HepG2 (cell line): Measurements from ENCODE around the gene ABCG5. TPM values are rescaled to one million over a fixed set of nuclear protein-coding genes. Genes with fewer than 3 reads are reported as not detected.
A peak's percentile ranks its signal among the peaks of the same experiment; 100 is the strongest.

Experiments used
- AGO2 ChIP-seq: fragments of 200-400 bp; formaldehyde crosslinking; optimal IDR thresholded peaks from 2 replicates; pipeline ENCODE3; 2017; ENCODE audit warnings: mild to moderate bottlenecking, low read depth, low read length, moderate library complexity
- AKAP8 ChIP-seq: sonication (generic); formaldehyde crosslinking; IDR thresholded peaks from 2 replicates; pipeline ENCODE4 v1.5.1; 2020; ENCODE audit warnings: mild to moderate bottlenecking, missing genetic modification reagents
- ARID2 ChIP-seq: sonication (generic); formaldehyde crosslinking; IDR thresholded peaks from 2 replicates; pipeline ENCODE4 v1.8.1; 2022; ENCODE audit warnings: mild to moderate bottlenecking, missing genetic modification reagents, borderline replicate concordance
- CAMTA2 ChIP-seq: sonication (generic); formaldehyde crosslinking; IDR thresholded peaks from 2 replicates; pipeline ENCODE4 v1.4.0; 2020; ENCODE audit warnings: mild to moderate bottlenecking, missing genetic modification reagents, borderline replicate concordance
- NFKBIZ ChIP-seq: IDR thresholded peaks from 2 replicates; pipeline ENCODE4 v1.6.1; 2018; ENCODE audit warnings: missing genetic modification reagents, missing compliant biosample characterization
- NR3C1 ChIP-seq: sonication (generic); formaldehyde crosslinking; IDR thresholded peaks from 2 replicates; pipeline ENCODE4 v1.4.0; 2020; ENCODE audit warnings: missing genetic modification reagents
- RFX1 ChIP-seq: fragments of 450-650 bp; IDR thresholded peaks from 2 replicates; pipeline ENCODE4 v1.6.1; 2017
- SALL1 ChIP-seq: sonication (generic); formaldehyde crosslinking; IDR thresholded peaks from 2 replicates; pipeline ENCODE4 v1.8.0; 2022; ENCODE audit warnings: mild to moderate bottlenecking, missing genetic modification reagents
- SOX6 ChIP-seq, 2 experiments: fragments of 450-650 bp in 1 of 2; sonication (generic) in 1 of 2; formaldehyde crosslinking in 1 of 2; IDR thresholded peaks; 2 replicates each; pipeline versions ENCODE4 v1.4.0 to v1.6.1; 2017 to 2020; ENCODE audit warnings: antibody characterized with exemption in 1 of 2, mild to moderate bottlenecking in 1 of 2, missing genetic modification reagents in 1 of 2
- ZFAT ChIP-seq: sonication (generic); formaldehyde crosslinking; conservative IDR thresholded peaks from 2 replicates; pipeline ENCODE4 v1.8.1; 2023; ENCODE audit warnings: missing genetic modification reagents, inconsistent platforms
- ZNF556 ChIP-seq: sonication (generic); formaldehyde crosslinking; IDR thresholded peaks from 2 replicates; pipeline ENCODE4 v1.4.0; 2020; ENCODE audit warnings: mild to moderate bottlenecking, missing genetic modification reagents, borderline replicate concordance
- ZNF572 ChIP-seq: sonication (generic); formaldehyde crosslinking; IDR thresholded peaks from 2 replicates; pipeline ENCODE4 v1.5.1; 2020; ENCODE audit warnings: mild to moderate bottlenecking, missing genetic modification reagents
- ZNF775 ChIP-seq: sonication (generic); formaldehyde crosslinking; IDR thresholded peaks from 2 replicates; pipeline ENCODE4 v1.4.0; 2020; ENCODE audit warnings: missing genetic modification reagents, mild to moderate bottlenecking, moderate library complexity, borderline replicate concordance
- polyA plus RNA-seq, 8 experiments: library from polyadenylated mRNA; depleted of rRNA in 3 of 8; stranded (reverse) in 7 of 8; unstranded in 1 of 8; fragments of >200 nt; fragmentation: Illumina TruSeq in 4 of 8; extraction: Trizol in 4 of 8; gene quantifications; 2 replicates each; pipeline versions ENCODE4 v1.2.1 to v1.2.3, GENCODE V29; 2011 to 2016; ENCODE audit warnings: low read depth in 4 of 8, missing spikeins in 1 of 8, mixed read lengths in 1 of 8; ENCODE audit not compliant: insufficient read depth in 1 of 8
- total RNA-seq, 5 experiments: library from RNA; depleted of rRNA; stranded (reverse); fragments of >200 nt; fragmentation: Illumina TruSeq; extraction: Trizol; gene quantifications; 2 replicates each; pipeline ENCODE4 v1.2.3, GENCODE V29; 2016; ENCODE audit warnings: low read depth in 1 of 5
- TF ChIP-seq, protein P1 (sequence below): sonication (generic); formaldehyde crosslinking; conservative IDR thresholded peaks from 2 replicates; pipeline ENCODE4 v1.8.0; 2022; ENCODE audit warnings: mild to moderate bottlenecking, moderate library complexity, missing genetic modification reagents
- TF ChIP-seq, protein P2 (sequence below): sonication (generic); formaldehyde crosslinking; IDR thresholded peaks from 2 replicates; pipeline ENCODE4 v1.4.0; 2020; ENCODE audit warnings: mild to moderate bottlenecking, missing genetic modification reagents
- TF ChIP-seq, protein P3 (sequence below): sonication (generic); formaldehyde crosslinking; IDR thresholded peaks from 2 replicates; pipeline ENCODE4 v1.4.0; 2020; ENCODE audit warnings: missing genetic modification reagents

ABCG5 gene
- total and polyA plus RNA-seq, 2 of the 13 experiments (the other 11 are each of a cell fraction or from before 2014, with no cell fraction given): 15.1 to 39.0 TPM

DNA sequence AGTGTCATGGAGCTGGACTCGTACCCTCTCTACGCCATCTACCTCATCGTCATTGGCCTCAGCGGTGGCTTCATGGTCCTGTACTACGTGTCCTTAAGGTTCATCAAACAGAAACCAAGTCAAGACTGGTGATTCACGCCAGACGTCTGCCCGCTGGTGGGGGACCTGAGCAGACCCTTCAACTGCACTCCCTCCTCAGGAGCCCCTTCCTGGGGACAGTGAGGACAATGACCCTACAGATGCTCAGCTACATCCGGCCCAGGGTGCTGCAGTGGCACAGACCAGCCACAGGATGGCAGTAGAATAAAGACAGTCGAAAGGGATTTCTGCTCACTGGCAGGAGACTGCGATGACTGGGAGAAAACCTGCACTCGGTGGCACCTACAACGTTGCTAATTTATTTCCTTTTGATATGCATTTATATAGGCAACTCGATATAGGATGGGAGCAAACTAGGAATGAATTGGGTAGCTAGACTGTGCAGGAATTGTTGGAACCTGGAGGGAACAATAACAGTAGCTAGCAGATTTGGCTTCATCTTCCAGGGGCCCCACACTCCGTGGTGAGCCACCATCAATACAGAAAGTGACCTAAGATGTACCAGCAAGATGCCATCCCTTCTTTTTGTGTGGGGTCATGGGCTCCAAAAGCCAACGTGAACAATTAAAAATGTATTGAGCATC, 39.3 kb upstream of the ABCG5 start (continued):
- TF ChIP-seq, protein P1, sequence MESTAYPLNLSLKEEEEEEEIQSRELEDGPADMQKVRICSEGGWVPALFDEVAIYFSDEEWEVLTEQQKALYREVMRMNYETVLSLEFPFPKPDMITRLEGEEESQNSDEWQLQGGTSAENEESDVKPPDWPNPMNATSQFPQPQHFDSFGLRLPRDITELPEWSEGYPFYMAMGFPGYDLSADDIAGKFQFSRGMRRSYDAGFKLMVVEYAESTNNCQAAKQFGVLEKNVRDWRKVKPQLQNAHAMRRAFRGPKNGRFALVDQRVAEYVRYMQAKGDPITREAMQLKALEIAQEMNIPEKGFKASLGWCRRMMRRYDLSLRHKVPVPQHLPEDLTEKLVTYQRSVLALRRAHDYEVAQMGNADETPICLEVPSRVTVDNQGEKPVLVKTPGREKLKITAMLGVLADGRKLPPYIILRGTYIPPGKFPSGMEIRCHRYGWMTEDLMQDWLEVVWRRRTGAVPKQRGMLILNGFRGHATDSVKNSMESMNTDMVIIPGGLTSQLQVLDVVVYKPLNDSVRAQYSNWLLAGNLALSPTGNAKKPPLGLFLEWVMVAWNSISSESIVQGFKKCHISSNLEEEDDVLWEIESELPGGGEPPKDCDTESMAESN (CRISPR knock-in tag): no peak
- TF ChIP-seq NR3C1: no peak
- TF ChIP-seq ZFAT (CRISPR knock-in tag): no peak
- TF ChIP-seq, protein P2, sequence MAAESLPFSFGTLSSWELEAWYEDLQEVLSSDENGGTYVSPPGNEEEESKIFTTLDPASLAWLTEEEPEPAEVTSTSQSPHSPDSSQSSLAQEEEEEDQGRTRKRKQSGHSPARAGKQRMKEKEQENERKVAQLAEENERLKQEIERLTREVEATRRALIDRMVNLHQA: no peak
- peak; percentile 49; the same call in 1 of the 2 replicates for TF ChIP-seq ZNF556 (CRISPR knock-in tag)
- TF ChIP-seq, protein P3, sequence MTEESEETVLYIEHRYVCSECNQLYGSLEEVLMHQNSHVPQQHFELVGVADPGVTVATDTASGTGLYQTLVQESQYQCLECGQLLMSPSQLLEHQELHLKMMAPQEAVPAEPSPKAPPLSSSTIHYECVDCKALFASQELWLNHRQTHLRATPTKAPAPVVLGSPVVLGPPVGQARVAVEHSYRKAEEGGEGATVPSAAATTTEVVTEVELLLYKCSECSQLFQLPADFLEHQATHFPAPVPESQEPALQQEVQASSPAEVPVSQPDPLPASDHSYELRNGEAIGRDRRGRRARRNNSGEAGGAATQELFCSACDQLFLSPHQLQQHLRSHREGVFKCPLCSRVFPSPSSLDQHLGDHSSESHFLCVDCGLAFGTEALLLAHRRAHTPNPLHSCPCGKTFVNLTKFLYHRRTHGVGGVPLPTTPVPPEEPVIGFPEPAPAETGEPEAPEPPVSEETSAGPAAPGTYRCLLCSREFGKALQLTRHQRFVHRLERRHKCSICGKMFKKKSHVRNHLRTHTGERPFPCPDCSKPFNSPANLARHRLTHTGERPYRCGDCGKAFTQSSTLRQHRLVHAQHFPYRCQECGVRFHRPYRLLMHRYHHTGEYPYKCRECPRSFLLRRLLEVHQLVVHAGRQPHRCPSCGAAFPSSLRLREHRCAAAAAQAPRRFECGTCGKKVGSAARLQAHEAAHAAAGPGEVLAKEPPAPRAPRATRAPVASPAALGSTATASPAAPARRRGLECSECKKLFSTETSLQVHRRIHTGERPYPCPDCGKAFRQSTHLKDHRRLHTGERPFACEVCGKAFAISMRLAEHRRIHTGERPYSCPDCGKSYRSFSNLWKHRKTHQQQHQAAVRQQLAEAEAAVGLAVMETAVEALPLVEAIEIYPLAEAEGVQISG (CRISPR knock-in tag): peak; percentile 48; the same call in 1 of the 2 replicates
- no peak for TF ChIP-seq ARID2 (CRISPR knock-in tag)
- 0 out of 2 replicates have a peak, but pooled peaks have one; percentile 38 for TF ChIP-seq NFKBIZ (CRISPR knock-in tag)
- no peak for TF ChIP-seq ZNF775 (CRISPR knock-in tag)
- no peak for TF ChIP-seq RFX1
- TF ChIP-seq SOX6 (IDR thresholded peaks at IDR 0.05): no peak
- peak; percentile 40 for TF ChIP-seq SOX6 (CRISPR knock-in tag; IDR thresholded peaks at IDR 0.05)
- no peak for TF ChIP-seq AGO2
- no peak for TF ChIP-seq AKAP8 (CRISPR knock-in tag)
- TF ChIP-seq ZNF572 (CRISPR knock-in tag): no peak
- TF ChIP-seq SALL1 (CRISPR knock-in tag): peak; percentile 65
- TF ChIP-seq CAMTA2 (CRISPR knock-in tag): peak; percentile 32; the same call in 1 of the 2 replicates
